ENCODE data around the gene PMIS2. TPM values are rescaled to one million over a fixed set of nuclear protein-coding genes. Genes with fewer than 3 reads are reported as not detected.

Gene PMIS2
- total and polyA plus RNA-seq, 2 of the 8 experiments (the other 6 are each of a cell fraction or from before 2014, with no cell fraction given) = not detected

DNA sequence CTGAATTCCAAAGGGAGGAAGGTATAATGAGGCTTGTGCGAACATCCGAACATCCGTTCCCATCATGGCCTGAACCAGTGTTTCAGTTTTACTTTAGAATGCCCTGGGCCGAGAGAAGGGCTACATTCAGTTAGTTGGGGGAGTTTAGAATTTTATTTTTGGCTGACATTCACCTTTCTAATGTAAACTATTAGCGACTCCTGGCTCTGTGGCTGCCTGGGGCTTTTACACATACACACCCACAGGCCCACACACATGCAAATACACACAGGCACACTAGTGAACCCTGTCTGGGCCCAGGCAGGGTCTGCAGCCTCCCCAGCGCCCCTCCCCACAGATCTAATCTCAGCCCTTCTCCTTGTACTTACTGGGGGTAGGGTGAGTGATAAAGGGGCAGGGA lies 46.7 kb upstream of the PMIS2 start:
- Histone ChIP-seq H3K18ac (ENCODE audit: extremely low read depth, low read length) (no peak overlapping the region), H3K79me1 (ENCODE audit: low read depth, low read length) (peaks cover 2% of the 10 kb centered on the region; the same call in 1 of the 2 replicates), H3K23ac (ENCODE audit: insufficient read length) (no peak overlapping the region), H3K23me2 (ENCODE audit: low read depth, low read length) (no peaks in the 10 kb centered on the region; the same call in 1 of the 2 replicates), H3K14ac (ENCODE audit: insufficient read length) (no peak overlapping the region), H3K79me2 (ENCODE audit: control insufficient read depth in 1 of 2, insufficient read depth in 2 of 2, low read length in 2 of 2) (peaks cover 0 to 8% of the 10 kb centered on the region in 2 experiments; a peak in 2 of 4 replicates), H3K4me3 (ENCODE audit: extremely low read depth in 1 of 4, insufficient read depth in 2 of 4, low read depth in 3 of 4, low read length in 4 of 4) (no peak overlapping the region), H2AFZ (ENCODE audit: low read length) (no peak overlapping the region), H2BK20ac (ENCODE audit: low read length) (no peak overlapping the region), H4K8ac (ENCODE audit: extremely low read depth, insufficient read depth, low read length) (no peak overlapping the region), H4K91ac (replicated peaks; ENCODE audit: insufficient read length, low read length) (no peak overlapping the region), H3K9ac (replicated peaks in 1 of 4; ENCODE audit: extremely low read depth in 1 of 4, low read depth in 3 of 4, low read length in 3 of 4) (peak overlapping the region in 1 of 4 experiments; percentile 40; a peak in 1 of 7 replicates), H4K5ac (ENCODE audit: insufficient read length, low read depth, low read length) (no peak overlapping the region), H2BK120ac (replicated peaks; ENCODE audit: low read depth, low read length) (no peak overlapping the region), H3K56ac (replicated peaks; ENCODE audit: insufficient read length, low read depth, low read length) (no peak overlapping the region), H3K4me1 (replicated peaks in 1 of 4; ENCODE audit: control insufficient read depth in 3 of 4, insufficient read depth in 4 of 4, low read length in 3 of 4) (peaks cover 0 to 9% (median 6%) of the 10 kb centered on the region in 4 experiments; a peak in 6 of 7 replicates), H2BK12ac (ENCODE audit: low read depth, low read length) (no peak overlapping the region), H2BK5ac (ENCODE audit: low read depth, low read length) (0 out of 2 replicates have a peak overlapping the region, but pooled peaks have one; percentile 52), H4K20me1 (replicated peaks in 1 of 2; ENCODE audit: control insufficient read depth in 1 of 2, insufficient read depth in 2 of 2, low read length in 2 of 2) (peaks cover 5 to 15% of the 10 kb centered on the region in 2 experiments), H3K4me2 (ENCODE audit: insufficient read depth in 1 of 2, low read depth in 2 of 2, low read length in 2 of 2) (no peak overlapping the region), H2BK15ac (ENCODE audit: low read length) (no peak overlapping the region), H3K36me3 (ENCODE audit: control insufficient read depth in 2 of 4, insufficient read depth in 4 of 4, low read length in 3 of 4) (peaks cover 0 to 9% (median 6%) of the 10 kb centered on the region in 4 experiments; a peak in 4 of 8 replicates), H3K27ac (ENCODE audit: low read depth, low read length) (no peak overlapping the region), H2AK5ac (ENCODE audit: low read depth, low read length) (no peak overlapping the region), H3K9me3 (ENCODE audit: insufficient read depth in 2 of 2, low read depth in 1 of 2, low read length in 1 of 2) (no peaks in the 10 kb centered on the region), H3K27me3 (replicated peaks in 1 of 4; ENCODE audit: control insufficient read depth in 3 of 4, extremely low read depth in 1 of 4, insufficient read depth in 3 of 4, low read length in 3 of 4) (peaks cover 0 to 1% (median 0%) of the 10 kb centered on the region in 4 experiments; a peak in 2 of 7 replicates), H3K4ac (replicated peaks; ENCODE audit: insufficient read length, low read depth, low read length) (no peak overlapping the region)
- FAIRE-seq = no peak
- no peak for DNase-seq (ENCODE audit: low read depth in 1 of 2, low spot score in 2 of 2)
- ChIA-PET POLR2A (ENCODE audit: partially characterized antibody) (interaction anchor here (0.6 to 4.4 kb wide), 6 partner anchors 10 to 104 kb away, joined by 3 to 19 read pairs (median 4); no protein-coding TSS in a partner anchor), CTCF (ENCODE audit: partially characterized antibody) (interaction anchor here (1.3 kb wide), 1 partner anchor 29 kb away, joined by 7 read pairs; no protein-coding TSS in a partner anchor)
- WGBS, 2 experiments (ENCODE audit: extremely low coverage in 1 of 2, insufficient coverage in 1 of 2, insufficient read length in 1 of 2, insufficient replicate concordance in 2 of 2, low coverage in 1 of 2, low lambda C conversion rate in 2 of 2, missing lambda C conversion rate in 1 of 2) = 74% methylated on average over 6 of the region's 6 CpGs; no CpG with 5 or more reads in 1 of the 2 experiments
- no peak for TF ChIP-seq KDM5A (IDR thresholded peaks at IDR 0.05; ENCODE audit: low read length)
- TF ChIP-seq, protein P1, sequence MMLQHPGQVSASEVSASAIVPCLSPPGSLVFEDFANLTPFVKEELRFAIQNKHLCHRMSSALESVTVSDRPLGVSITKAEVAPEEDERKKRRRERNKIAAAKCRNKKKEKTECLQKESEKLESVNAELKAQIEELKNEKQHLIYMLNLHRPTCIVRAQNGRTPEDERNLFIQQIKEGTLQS (IDR thresholded peaks at IDR 0.05; ENCODE audit: insufficient read depth, low read depth, low read length) = no peak
- TF ChIP-seq CHD1 (IDR thresholded peaks at IDR 0.05; ENCODE audit: low read depth, low read length) = no peak
- TF ChIP-seq SIRT6 (IDR thresholded peaks at IDR 0.05; ENCODE audit: low read length) = no peak
- TF ChIP-seq BCL11A (IDR thresholded peaks at IDR 0.05; ENCODE audit: low read depth in 2 of 2, low read length in 2 of 2) = no peak
- TF ChIP-seq CEBPB (IDR thresholded peaks at IDR 0.05; ENCODE audit: low read depth, low read length) = no peak
- TF ChIP-seq SAP30 (IDR thresholded peaks at IDR 0.05; ENCODE audit: insufficient read depth, insufficient replicate concordance, low read length) = no peak
- TF ChIP-seq YY1 (IDR thresholded peaks at IDR 0.05; ENCODE audit: low read depth, low read length) = no peak
- TF ChIP-seq NRF1 (IDR thresholded peaks at IDR 0.05; ENCODE audit: low read depth, low read length) = no peak
- no peak for TF ChIP-seq ASH2L (IDR thresholded peaks at IDR 0.05; ENCODE audit: low read length)
- TF ChIP-seq, protein P2, sequence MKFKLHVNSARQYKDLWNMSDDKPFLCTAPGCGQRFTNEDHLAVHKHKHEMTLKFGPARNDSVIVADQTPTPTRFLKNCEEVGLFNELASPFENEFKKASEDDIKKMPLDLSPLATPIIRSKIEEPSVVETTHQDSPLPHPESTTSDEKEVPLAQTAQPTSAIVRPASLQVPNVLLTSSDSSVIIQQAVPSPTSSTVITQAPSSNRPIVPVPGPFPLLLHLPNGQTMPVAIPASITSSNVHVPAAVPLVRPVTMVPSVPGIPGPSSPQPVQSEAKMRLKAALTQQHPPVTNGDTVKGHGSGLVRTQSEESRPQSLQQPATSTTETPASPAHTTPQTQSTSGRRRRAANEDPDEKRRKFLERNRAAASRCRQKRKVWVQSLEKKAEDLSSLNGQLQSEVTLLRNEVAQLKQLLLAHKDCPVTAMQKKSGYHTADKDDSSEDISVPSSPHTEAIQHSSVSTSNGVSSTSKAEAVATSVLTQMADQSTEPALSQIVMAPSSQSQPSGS (IDR thresholded peaks at IDR 0.05; ENCODE audit: low read length) = no peak
- TF ChIP-seq RFX5 (IDR thresholded peaks at IDR 0.05; ENCODE audit: borderline replicate concordance, low read depth, low read length) = no peak
